ENCODE results near the gene WNT9B. TPM values are rescaled to one million over a fixed set of nuclear protein-coding genes. Genes with fewer than 3 reads are reported as not detected.

The WNT9B gene
- total RNA-seq, 4 donors from 2014 or later: 0.31 to 0.81 (median 0.45) TPM; not detected in 1

GRCh38 chr17:46877466-46877865 is 26.1 kb downstream of the WNT9B start:
- peak overlapping the region in 3 of 4 donors; percentile 20 to 60 (median 31) for H3K27ac ChIP-seq
- no peaks in the 10 kb centered on the region for H3K4me1 ChIP-seq
- WGBS, 2 donors (ENCODE audit: low coverage in 1 of 2): no CpG with 5 or more reads among the region's 6 CpGs
- no peaks in the 10 kb centered on the region for H3K36me3 ChIP-seq
- H3K4me3 ChIP-seq: no peak overlapping the region
- H3K9me3 ChIP-seq: no peaks in the 10 kb centered on the region
- no peak for ATAC-seq
- H3K27me3 ChIP-seq: peaks cover 5% of the 10 kb centered on the region
- no peak for TF ChIP-seq POLR2AphosphoS5 (IDR thresholded peaks at IDR 0.05)
- TF ChIP-seq EP300 (IDR thresholded peaks at IDR 0.05): no peak
- no peak for TF ChIP-seq CTCF (IDR thresholded peaks at IDR 0.05)
- TF ChIP-seq POLR2A (IDR thresholded peaks at IDR 0.05): no peak

GRCh38 chr17:46878055-46878454 is 26.7 kb downstream of the WNT9B start:
- peaks cover 5% of the 10 kb centered on the region for H3K27me3 ChIP-seq
- WGBS, 2 donors (ENCODE audit: low coverage in 1 of 2): 10% methylated on average over 2 of the region's 6 CpGs; no CpG with 5 or more reads in 1 of the 2 donors
- H3K4me1 ChIP-seq: no peaks in the 10 kb centered on the region
- no peak overlapping the region for H3K4me3 ChIP-seq
- H3K36me3 ChIP-seq: no peaks in the 10 kb centered on the region
- H3K9me3 ChIP-seq: no peaks in the 10 kb centered on the region
- peak overlapping the region in 3 of 4 donors; percentile 31 to 60 (median 40) for H3K27ac ChIP-seq
- TF ChIP-seq CTCF (IDR thresholded peaks at IDR 0.05) (no peak), POLR2A (IDR thresholded peaks at IDR 0.05) (no peak), EP300 (IDR thresholded peaks at IDR 0.05) (no peak), POLR2AphosphoS5 (IDR thresholded peaks at IDR 0.05) (no peak)
- peak; percentile 77 for ATAC-seq

GRCh38 chr17:46879101-46879500 is 27.7 kb downstream of the WNT9B start:
- Histone ChIP-seq H3K9me3 (no peaks in the 10 kb centered on the region), H3K36me3 (no peaks in the 10 kb centered on the region), H3K27me3 (peaks cover 13% of the 10 kb centered on the region), H3K4me3 (no peak overlapping the region), H3K4me1 (no peaks in the 10 kb centered on the region), H3K27ac (no peak overlapping the region)
- TF ChIP-seq POLR2AphosphoS5 (IDR thresholded peaks at IDR 0.05): no peak
- no peak for TF ChIP-seq CTCF (IDR thresholded peaks at IDR 0.05)
- TF ChIP-seq EP300 (IDR thresholded peaks at IDR 0.05): no peak
- TF ChIP-seq POLR2A (IDR thresholded peaks at IDR 0.05): no peak
- no peak for ATAC-seq
- WGBS, 2 donors (ENCODE audit: low coverage in 1 of 2): 45 to 59% methylated on average over 4 to 7 of the region's 7 CpGs

- WGBS, 2 donors (ENCODE audit: low coverage in 1 of 2): 57% methylated on average over 2 of the region's 5 CpGs; no CpG with 5 or more reads in 1 of the 2 donors
- Histone ChIP-seq H3K27ac (no peak overlapping the region), H3K9me3 (no peaks in the 10 kb centered on the region), H3K4me1 (no peaks in the 10 kb centered on the region), H3K4me3 (no peak overlapping the region), H3K36me3 (no peaks in the 10 kb centered on the region), H3K27me3 (peaks cover 28% of the 10 kb centered on the region)
- no peak for ATAC-seq
- TF ChIP-seq POLR2A (IDR thresholded peaks at IDR 0.05) (no peak), POLR2AphosphoS5 (IDR thresholded peaks at IDR 0.05) (no peak), CTCF (IDR thresholded peaks at IDR 0.05) (no peak), EP300 (IDR thresholded peaks at IDR 0.05) (no peak)
These were observed 29.6 kb downstream of the WNT9B start for GRCh38 chr17:46881015-46881414.

- ATAC-seq: no peak
- Histone ChIP-seq H3K27ac (no peak overlapping the region), H3K4me1 (no peaks in the 10 kb centered on the region), H3K4me3 (no peak overlapping the region), H3K9me3 (no peaks in the 10 kb centered on the region), H3K27me3 (peaks cover 39% of the 10 kb centered on the region), H3K36me3 (no peaks in the 10 kb centered on the region)
- TF ChIP-seq POLR2AphosphoS5 (IDR thresholded peaks at IDR 0.05) (no peak), EP300 (IDR thresholded peaks at IDR 0.05) (no peak), CTCF (IDR thresholded peaks at IDR 0.05) (no peak), POLR2A (IDR thresholded peaks at IDR 0.05) (no peak)
- 100% methylated on average over 1 of the region's 8 CpGs; no CpG with 5 or more reads in 1 of the 2 donors for WGBS, 2 donors (ENCODE audit: low coverage in 1 of 2)
These were observed 31.3 kb downstream of the WNT9B start for GRCh38 chr17:46882666-46883065.

Data from gastroesophageal sphincter (tissue), 4 donors.